ENCODE measurements around the gene MRPL39.

The MRPL39 gene

GRCh38 chr21:25536752-25537151 is 70.5 kb downstream of the MRPL39 start:
- DNase-seq (ENCODE audit: low read depth): no peak

- DNase-seq (ENCODE audit: low read depth): no peak
Measured at GRCh38 chr21:25535849-25536248, 71.4 kb downstream of the MRPL39 start.
